GM18526 (cell line): ENCODE measurements around the gene MFF.

ENCODE experiments used
- POLR2A ChIP-seq: IDR thresholded peaks from 3 replicates; pipeline ENCODE4 v1.6.1; 2011; ENCODE audit not compliant: insufficient read length; ENCODE audit errors: extremely low read depth

Gene MFF

GRCh38 chr2:227388537-227389011 is 63.5 kb downstream of the MFF start:
- TF ChIP-seq POLR2A, result no peak

- TF ChIP-seq POLR2A, result no peak
Measured at GRCh38 chr2:227389231-227389630, 64.2 kb downstream of the MFF start.

DNA sequence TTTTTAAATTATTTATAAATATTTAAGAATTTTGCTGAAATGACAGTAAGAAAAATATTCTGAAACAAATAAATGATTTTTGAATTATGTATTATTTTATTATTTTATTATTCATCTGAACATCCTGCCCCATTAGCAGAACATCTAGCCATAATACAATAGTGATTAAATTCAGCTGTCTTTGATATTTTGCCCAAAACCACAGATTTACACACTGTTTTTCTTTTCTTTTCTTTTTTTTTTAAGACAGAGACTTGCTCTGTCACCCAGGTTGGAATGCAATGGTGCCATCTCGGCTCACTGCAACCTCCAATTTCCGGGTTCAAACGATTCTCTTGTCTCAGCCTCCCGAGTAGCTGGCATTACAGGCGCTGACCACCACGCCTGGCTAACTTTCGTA is 64.6 kb downstream of the MFF start:
- no peak for TF ChIP-seq POLR2A

DNA sequence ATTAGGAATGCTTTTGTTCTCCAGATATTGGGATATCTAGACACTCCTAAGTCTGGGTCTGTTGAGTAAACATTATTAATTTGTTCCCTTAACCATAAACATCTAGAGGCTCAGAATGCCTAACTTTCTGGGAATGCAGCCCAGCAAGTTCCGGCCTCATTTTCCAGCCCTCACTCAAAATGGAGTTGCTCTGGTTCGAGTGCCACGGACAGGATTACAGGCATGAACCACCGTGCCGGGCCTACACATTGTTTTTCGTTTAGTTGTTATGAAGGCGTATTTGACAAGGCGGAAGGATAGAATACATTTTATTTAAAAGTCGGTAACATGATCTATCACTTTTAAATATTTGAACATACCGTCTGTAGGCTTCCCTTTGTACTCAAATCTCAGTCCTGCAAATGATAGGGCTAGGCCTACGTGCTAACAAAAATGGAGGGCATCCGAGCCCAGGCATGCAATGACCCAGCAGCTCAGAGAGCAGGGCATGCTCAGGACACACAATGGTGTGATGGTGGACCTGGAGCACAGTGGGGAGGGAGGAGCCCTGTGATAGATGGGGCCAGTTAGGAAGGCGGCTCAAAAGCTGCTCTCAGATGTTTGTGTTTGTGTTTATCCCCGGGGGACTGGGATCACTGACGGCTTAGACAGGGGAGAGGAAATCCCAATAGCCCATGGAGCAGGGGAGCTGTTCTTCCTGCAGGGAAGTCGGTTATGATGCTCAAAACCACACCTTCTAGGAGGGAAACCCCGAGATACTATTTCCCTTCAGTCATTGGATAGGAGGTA is 65.6 kb downstream of the MFF start:
- TF ChIP-seq POLR2A, result no peak

DNA sequence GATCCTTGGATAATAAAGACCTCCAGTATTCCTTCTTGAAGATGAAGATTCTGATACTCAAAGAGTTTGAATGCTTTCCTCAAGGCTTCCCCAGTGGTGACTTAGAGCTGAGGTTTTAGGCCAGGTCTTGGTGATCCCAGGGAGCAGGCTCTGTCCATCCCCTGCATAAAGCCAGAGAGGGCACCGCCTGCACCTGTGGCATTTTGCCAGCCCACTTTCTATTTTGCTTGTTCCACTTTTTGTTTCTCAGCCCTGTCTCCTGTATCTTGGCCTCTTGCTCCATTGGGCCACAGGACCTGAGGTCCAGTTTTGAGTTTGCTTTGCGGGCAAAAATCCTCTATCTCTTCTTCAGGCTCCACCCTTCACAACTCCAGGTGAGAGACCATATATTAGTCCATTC is 69.3 kb downstream of the MFF start:
- no peak for TF ChIP-seq POLR2A

GRCh38 chr2:227395556-227395955 is 70.5 kb downstream of the MFF start:
- TF ChIP-seq POLR2A, result no peak

GRCh38 chr2:227397562-227397961 is 72.5 kb downstream of the MFF start:
- no peak for TF ChIP-seq POLR2A

GRCh38 chr2:227398684-227399670 is 73.9 kb downstream of the MFF start:
- no peak for TF ChIP-seq POLR2A

GRCh38 chr2:227401550-227401949 is 76.5 kb downstream of the MFF start:
- TF ChIP-seq POLR2A, result no peak

DNA sequence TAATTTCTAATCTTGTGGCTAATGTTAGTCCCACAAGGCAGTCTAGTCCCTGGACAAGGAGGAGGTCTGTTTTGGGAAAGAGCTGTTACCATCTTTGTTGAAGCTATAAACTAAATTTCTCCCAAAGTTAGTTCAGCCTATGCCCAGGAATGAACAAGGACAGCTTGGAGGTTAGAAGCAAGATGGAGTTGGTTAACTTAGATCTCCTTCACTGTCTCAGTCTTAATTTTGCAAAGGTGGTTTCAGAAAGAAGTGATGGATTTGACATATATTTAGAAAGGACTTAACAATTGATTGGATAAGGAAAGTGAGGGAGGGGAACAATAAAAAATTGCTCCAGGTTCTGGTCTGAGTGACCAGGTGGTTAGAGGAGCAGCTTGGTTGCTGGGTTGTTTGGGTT is 77.3 kb downstream of the MFF start:
- no peak for TF ChIP-seq POLR2A

GRCh38 chr2:227402959-227403358 is 77.9 kb downstream of the MFF start:
- no peak for TF ChIP-seq POLR2A

DNA sequence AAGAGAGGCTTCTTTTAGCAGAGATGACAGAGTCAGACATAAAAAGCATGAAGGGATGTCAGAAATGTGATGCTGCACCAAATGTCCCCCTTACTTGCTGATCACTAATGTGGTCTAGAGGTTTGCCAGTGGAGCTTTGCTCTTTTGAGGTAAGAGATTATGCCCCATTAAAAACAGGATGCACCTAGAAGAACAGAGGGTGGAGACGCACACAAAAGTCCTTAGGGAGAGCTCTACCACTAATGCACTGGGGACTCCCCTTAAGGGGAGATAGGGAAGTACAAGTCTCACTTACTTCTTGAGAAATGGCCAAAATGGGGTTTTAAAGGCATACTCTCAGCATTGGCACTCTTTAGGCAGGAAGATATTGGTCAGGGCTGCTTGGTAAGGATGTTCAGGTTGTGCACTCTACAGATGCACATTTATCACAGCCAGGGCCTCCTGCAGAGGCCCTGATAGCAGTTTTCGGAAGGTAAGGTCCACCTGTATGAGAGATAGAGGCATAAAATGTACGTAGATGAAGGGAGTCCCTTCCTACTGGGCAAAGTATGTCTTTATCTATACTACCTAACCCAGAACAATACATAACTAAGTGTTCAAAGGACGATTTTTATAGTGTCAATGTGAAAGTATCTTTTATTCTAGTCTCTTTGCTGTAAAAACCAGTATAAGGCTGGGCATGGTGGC is 79.7 kb downstream of the MFF start:
- no peak for TF ChIP-seq POLR2A

DNA sequence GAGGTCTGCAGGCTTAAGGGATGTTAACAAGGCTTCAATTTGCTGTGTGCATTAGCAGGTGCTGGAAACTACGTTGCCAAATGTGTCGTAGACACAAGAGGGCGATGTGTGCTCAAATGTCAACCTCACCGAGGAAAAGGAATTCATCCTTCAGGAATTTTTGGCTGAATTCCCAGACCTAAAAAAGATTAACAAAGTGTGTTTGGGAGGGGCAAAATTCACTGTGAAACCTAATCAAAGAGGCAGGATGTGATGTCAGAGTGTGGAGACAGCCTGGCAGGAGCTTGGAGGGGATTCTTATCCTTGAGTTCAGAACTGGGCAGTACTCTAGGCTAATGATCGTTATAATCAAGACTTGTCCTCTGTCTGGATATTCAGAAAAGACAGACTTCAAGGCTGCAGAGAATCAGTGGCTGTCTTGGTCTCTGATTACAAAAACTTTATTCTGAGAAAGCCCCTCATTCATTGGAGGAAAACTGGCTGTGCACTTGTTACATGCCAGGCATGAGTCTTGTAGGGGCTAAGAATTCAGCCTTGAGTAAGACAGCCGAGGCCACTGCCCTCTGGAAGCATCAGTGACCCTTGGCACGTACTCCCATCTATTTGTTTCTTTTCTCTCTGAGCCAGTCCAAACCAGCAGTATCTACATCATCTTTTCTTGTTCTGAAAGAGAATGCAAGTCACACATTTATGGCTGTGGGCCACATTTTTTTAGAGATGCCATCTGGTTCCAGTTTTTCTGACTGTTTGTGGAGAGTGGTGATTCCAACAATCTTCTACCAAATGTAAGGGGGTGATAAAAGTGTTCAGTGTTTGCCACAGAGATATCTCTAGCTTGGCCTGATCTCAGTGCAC is 81.4 kb downstream of the MFF start:
- TF ChIP-seq POLR2A, result no peak
